PC-3 (cell line): ENCODE measurements around the gene STAT5B.

Experiments used
- EZH2 ChIP-seq: fragments of 300-600 bp; sonication (generic); IDR thresholded peaks from one replicate; pipeline ENCODE4 v1.6.1; 2017; ENCODE audit warnings: antibody characterized with exemption, mild to moderate bottlenecking, low read length; ENCODE audit not compliant: unreplicated experiment
- EZH2phosphoT487 ChIP-seq: fragments of 300-600 bp; sonication (generic); IDR thresholded peaks from 2 replicates; pipeline ENCODE4 v1.6.1; 2018; ENCODE audit warnings: mild to moderate bottlenecking, antibody characterized with exemption, low read length, borderline replicate concordance
- TF ChIP-seq, protein P1 (sequence below): fragments of 300-600 bp; sonication (generic); conservative IDR thresholded peaks from 2 replicates; pipeline ENCODE4 v1.5.1; 2017; ENCODE audit warnings: antibody characterized with exemption, low read depth, mild to moderate bottlenecking, low read length

DNA sequence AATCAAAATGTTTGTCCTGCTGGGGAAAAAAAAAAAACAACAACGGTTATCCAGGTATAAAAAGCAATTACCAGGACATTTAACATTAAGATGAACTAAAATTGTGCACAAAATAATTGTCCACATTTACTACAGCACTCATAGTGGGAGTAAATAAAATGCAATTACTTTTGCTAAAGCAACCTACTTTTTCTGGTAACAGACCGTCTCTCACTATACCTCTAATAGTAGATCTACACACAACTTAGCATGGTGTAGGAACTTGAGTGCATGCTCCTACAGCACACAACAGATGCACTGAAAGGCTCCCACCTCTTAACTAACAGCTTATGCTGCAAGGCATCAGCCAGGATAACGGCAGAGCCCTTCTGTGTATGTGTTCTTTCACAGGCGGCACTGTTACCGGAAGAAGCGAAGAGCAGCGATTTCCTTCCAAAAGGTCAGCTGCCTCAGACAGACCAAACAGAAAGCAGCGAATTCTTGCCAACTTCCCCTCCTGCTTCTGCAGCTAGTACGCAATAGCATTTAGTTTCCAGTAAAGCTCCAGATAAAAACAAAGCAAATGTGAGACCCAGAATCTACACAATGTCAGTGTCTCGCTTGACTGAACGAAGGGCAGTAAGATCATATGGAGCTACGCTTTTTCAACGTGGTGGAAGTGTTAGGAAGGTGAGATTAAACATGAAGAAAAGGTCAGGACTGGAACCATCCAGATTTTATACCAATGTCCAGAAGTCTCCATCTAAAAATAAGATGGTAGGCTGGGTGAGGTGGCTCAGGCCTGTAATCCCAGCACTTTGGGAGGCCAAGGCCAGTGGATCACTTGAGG, 27.6 kb downstream of the STAT5B start:
- TF ChIP-seq, protein P1, sequence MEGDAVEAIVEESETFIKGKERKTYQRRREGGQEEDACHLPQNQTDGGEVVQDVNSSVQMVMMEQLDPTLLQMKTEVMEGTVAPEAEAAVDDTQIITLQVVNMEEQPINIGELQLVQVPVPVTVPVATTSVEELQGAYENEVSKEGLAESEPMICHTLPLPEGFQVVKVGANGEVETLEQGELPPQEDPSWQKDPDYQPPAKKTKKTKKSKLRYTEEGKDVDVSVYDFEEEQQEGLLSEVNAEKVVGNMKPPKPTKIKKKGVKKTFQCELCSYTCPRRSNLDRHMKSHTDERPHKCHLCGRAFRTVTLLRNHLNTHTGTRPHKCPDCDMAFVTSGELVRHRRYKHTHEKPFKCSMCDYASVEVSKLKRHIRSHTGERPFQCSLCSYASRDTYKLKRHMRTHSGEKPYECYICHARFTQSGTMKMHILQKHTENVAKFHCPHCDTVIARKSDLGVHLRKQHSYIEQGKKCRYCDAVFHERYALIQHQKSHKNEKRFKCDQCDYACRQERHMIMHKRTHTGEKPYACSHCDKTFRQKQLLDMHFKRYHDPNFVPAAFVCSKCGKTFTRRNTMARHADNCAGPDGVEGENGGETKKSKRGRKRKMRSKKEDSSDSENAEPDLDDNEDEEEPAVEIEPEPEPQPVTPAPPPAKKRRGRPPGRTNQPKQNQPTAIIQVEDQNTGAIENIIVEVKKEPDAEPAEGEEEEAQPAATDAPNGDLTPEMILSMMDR: no peak
- no peak for TF ChIP-seq EZH2
- no peak for TF ChIP-seq EZH2phosphoT487
